Breast epithelium (tissue), 4 donors: Measurements from ENCODE around the gene MCF2L2. TPM values are rescaled to one million over a fixed set of nuclear protein-coding genes. Genes with fewer than 3 reads are reported as not detected.

ENCODE experiments used
- DNase-seq, 2 donors: peaks; one replicate each; pipeline ENCODE4 v3.0.0-alpha.2; 2019; ENCODE audit warnings: low spot score in 2 of 2
- H3K27ac ChIP-seq, 2 donors: fragments of 200-600 bp; sonication (generic) in 1 of 2; one replicate each; pipeline ENCODE4 v1.5.1; 2016 to 2019; ENCODE audit warnings: mild to moderate bottlenecking in 1 of 2
- H3K27me3 ChIP-seq, 2 donors: fragments of 200-600 bp; sonication (generic) in 1 of 2; one replicate each; pipeline versions ENCODE4 v1.5.1 to v1.6.0; 2017 to 2019; ENCODE audit warnings: control low read depth in 1 of 2, mild to moderate bottlenecking in 1 of 2
- H3K36me3 ChIP-seq: fragments of 200-600 bp; one replicate; pipeline ENCODE4 v1.5.1; 2019
- H3K4me1 ChIP-seq, 2 donors: fragments of 200-600 bp; sonication (generic); one replicate each; pipeline ENCODE4 v1.5.1; 2016 to 2019; ENCODE audit warnings: control low read depth in 1 of 2
- H3K4me3 ChIP-seq, 3 donors: fragments of 200-600 bp; sonication (generic); 1 replicate in 2 of 3; 2 replicates in 1 of 3; pipeline ENCODE4 v1.5.1; 2016 to 2019; ENCODE audit warnings: mild to moderate bottlenecking in 3 of 3, moderate library complexity in 2 of 3
- H3K9me3 ChIP-seq, 2 donors: fragments of 200-600 bp; sonication (generic) in 1 of 2; one replicate each; pipeline ENCODE4 v1.5.1; 2016 to 2019; ENCODE audit warnings: control low read depth in 1 of 2
- POLR2A ChIP-seq: fragments of 450-650 bp; IDR thresholded peaks from one replicate; pipeline ENCODE4 v1.6.1; 2016; ENCODE audit warnings: antibody characterized with exemption, mild to moderate bottlenecking, moderate library complexity
- POLR2AphosphoS5 ChIP-seq, 3 donors: sonication (generic); formaldehyde crosslinking; IDR thresholded peaks; one replicate each; pipeline ENCODE4 v1.6.1; 2017; ENCODE audit warnings: antibody characterized with exemption in 3 of 3
- intact Hi-C: fragments of 100-400 bp; cut with DNase I; formaldehyde crosslinking; loops from one replicate; pipeline ENCODE4 v1.15.1; 2023; ENCODE audit warnings: low total_unique reads
- total RNA-seq, 3 donors: library from RNA; depleted of rRNA; stranded (reverse); fragments of >200 nt; gene quantifications; one replicate each; pipeline ENCODE4 v1.1.0, GENCODE V29; 2016
- TF ChIP-seq, protein P1 (sequence below), 3 donors: fragments of 450-650 bp; IDR thresholded peaks; one replicate each; pipeline ENCODE4 v1.5.1; 2016 to 2017; ENCODE audit warnings: antibody characterized with exemption in 3 of 3, mild to moderate bottlenecking in 3 of 3, moderate library complexity in 3 of 3

MCF2L2 gene
- total RNA-seq, 3 donors from 2014 or later = 0.64 to 1.5 (median 1.3) TPM

- Histone ChIP-seq H3K36me3 (no peaks in the 10 kb centered on the region), H3K9me3 (no peaks in the 10 kb centered on the region), H3K27ac (no peak overlapping the region), H3K27me3 (no peaks in the 10 kb centered on the region), H3K4me1 (no peaks in the 10 kb centered on the region), H3K4me3 (no peak overlapping the region)
- DNase-seq = no peak
- TF ChIP-seq, protein P1, sequence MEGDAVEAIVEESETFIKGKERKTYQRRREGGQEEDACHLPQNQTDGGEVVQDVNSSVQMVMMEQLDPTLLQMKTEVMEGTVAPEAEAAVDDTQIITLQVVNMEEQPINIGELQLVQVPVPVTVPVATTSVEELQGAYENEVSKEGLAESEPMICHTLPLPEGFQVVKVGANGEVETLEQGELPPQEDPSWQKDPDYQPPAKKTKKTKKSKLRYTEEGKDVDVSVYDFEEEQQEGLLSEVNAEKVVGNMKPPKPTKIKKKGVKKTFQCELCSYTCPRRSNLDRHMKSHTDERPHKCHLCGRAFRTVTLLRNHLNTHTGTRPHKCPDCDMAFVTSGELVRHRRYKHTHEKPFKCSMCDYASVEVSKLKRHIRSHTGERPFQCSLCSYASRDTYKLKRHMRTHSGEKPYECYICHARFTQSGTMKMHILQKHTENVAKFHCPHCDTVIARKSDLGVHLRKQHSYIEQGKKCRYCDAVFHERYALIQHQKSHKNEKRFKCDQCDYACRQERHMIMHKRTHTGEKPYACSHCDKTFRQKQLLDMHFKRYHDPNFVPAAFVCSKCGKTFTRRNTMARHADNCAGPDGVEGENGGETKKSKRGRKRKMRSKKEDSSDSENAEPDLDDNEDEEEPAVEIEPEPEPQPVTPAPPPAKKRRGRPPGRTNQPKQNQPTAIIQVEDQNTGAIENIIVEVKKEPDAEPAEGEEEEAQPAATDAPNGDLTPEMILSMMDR (IDR thresholded peaks at IDR 0.05) = no peak
- no peak for TF ChIP-seq POLR2A
- TF ChIP-seq POLR2AphosphoS5 (IDR thresholded peaks at IDR 0.05) = no peak
- intact Hi-C loops = no loop called here
These were observed 276.5 kb downstream of the MCF2L2 start for GRCh38 chr3:183151821-183152351.

DNA sequence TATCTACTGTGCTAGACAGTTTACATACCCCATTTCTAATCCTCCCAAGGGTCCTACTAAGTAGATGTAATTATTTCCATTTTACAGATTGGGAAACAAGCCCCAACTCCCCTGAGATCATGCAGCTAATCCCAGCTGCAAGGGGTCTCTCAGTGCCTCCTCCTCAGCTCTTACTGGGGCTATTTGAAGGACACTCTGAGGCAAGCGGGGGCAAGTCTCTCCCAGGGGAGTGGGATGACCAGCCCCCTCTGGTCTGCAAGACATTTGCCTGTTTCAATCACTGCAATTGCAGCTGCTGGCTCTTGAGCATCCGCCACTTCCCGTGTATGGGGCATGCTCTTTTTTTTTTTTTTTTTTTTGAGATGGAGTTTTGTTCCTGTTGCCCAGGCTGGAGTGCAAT is 277.3 kb downstream of the MCF2L2 start:
- no peaks in the 10 kb centered on the region for H3K9me3 ChIP-seq
- H3K36me3 ChIP-seq = no peaks in the 10 kb centered on the region
- no peak for DNase-seq
- no peak overlapping the region for H3K4me3 ChIP-seq
- TF ChIP-seq POLR2AphosphoS5 (IDR thresholded peaks at IDR 0.05) = no peak
- TF ChIP-seq POLR2A = no peak
- TF ChIP-seq, protein P1 (IDR thresholded peaks at IDR 0.05) = no peak
- no peaks in the 10 kb centered on the region for H3K4me1 ChIP-seq
- no peaks in the 10 kb centered on the region for H3K27me3 ChIP-seq
- intact Hi-C loops = no loop called here
- H3K27ac ChIP-seq = no peak overlapping the region

DNA sequence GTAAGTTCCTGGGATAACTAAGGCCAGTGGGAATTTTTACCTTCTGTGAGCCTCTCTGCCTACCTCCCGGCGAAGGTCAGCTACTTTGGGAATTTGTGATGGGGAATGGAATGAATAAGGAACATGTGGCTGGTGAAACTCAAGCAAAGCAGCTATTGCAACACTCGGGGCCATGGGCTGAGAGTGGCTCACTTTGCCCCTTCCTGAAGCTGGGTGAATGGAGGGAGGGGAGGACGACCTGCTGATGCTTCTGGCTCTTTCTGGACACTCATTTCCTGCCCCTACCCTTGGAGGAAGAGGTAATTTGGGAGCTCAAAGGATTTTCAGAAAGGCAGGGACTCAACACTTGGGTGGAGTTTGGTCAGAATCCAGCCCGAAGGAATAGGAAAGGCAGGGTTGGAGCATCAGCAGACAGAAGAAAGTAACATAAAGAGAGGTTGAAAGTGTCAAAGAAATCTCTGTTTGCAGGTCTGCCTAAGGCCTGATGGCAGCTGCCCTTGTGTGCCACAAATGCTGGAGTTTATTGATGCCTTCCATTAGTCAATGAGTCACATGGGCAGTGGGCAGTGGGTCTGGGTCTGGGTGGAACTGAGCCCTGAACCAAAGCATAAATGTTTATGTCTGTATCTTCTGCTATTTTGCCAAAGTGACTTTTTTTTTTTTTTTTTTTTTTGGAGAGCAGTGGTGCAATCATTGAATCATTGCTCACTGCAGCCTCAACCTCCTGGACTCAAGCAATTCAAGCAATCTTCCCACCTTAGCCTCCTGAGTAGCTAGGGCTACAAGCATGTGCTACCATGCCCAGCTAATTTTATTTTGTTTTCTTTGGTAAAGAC is 278.3 kb downstream of the MCF2L2 start:
- Histone ChIP-seq H3K9me3 (no peaks in the 10 kb centered on the region), H3K27ac (no peak overlapping the region), H3K4me1 (no peaks in the 10 kb centered on the region), H3K27me3 (no peaks in the 10 kb centered on the region), H3K4me3 (no peak overlapping the region), H3K36me3 (no peaks in the 10 kb centered on the region)
- no peak for TF ChIP-seq POLR2AphosphoS5 (IDR thresholded peaks at IDR 0.05)
- TF ChIP-seq, protein P1 (IDR thresholded peaks at IDR 0.05) = no peak
- no peak for TF ChIP-seq POLR2A
- intact Hi-C loops = no loop called here
- DNase-seq = no peak

DNA sequence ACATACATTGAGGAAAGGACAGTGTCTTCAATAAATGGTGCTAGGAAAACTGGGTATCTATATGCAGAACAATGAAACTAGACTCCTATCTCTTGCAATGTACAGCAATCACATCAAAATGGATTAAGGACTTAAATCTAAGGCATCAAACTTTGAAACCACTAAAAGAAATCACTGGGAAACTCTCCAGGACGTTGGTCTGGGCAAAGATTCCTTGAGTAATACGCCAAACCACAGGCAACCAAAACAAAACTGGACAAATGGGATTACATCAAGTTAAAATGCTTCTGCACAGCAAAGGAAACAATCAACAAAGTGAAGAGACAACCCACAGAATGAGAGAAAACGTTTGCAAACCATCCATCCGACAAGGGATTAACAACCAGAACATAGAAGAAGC is 280.4 kb downstream of the MCF2L2 start:
- Histone ChIP-seq H3K9me3 (no peaks in the 10 kb centered on the region), H3K4me1 (no peaks in the 10 kb centered on the region), H3K27me3 (no peaks in the 10 kb centered on the region), H3K27ac (no peak overlapping the region), H3K4me3 (no peak overlapping the region), H3K36me3 (no peaks in the 10 kb centered on the region)
- TF ChIP-seq POLR2A = no peak
- TF ChIP-seq, protein P1 (IDR thresholded peaks at IDR 0.05) = no peak
- TF ChIP-seq POLR2AphosphoS5 (IDR thresholded peaks at IDR 0.05) = no peak
- intact Hi-C loops = no loop called here
- no peak for DNase-seq

DNA sequence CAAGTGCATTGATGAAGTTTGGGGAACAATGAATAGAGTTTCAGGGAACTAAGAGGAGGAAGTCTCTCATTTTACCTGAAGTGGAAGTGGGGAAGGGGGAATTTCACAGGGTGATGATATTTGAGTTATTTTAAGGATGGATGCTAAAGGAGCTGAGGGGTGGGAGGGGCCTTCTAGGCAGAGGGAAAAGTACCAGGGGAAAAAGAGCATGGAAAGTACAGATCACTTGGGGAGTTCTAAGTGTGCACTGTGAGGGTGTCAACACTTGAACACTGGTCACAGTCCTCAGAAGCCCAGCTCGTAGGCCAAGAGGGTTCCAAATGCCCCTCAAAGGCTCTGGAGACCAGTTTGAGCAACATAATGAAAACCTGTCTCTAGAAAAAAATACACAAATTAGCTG is 284.1 kb downstream of the MCF2L2 start:
- TF ChIP-seq POLR2A = no peak
- DNase-seq = no peak
- H3K4me1 ChIP-seq = no peaks in the 10 kb centered on the region
- intact Hi-C loops = no loop called here
- H3K36me3 ChIP-seq = no peaks in the 10 kb centered on the region
- H3K4me3 ChIP-seq = no peak overlapping the region
- no peak overlapping the region for H3K27ac ChIP-seq
- no peaks in the 10 kb centered on the region for H3K27me3 ChIP-seq
- H3K9me3 ChIP-seq = no peaks in the 10 kb centered on the region
